ENCODE data around the gene RFWD3. TPM values are rescaled to one million over a fixed set of nuclear protein-coding genes. Genes with fewer than 3 reads are reported as not detected.

RFWD3 gene
- total RNA-seq, 1 experiment from 2014 or later, result 49.8 TPM

- no peak for DNase-seq (ENCODE audit: low read depth)
Measured at GRCh38 chr16:74582970-74583369, 83.7 kb downstream of the RFWD3 start.

GRCh38 chr16:74580833-74581232, 85.8 kb downstream of the RFWD3 start:
- DNase-seq (ENCODE audit: low read depth), result peak; percentile 79

GRCh38 chr16:74578838-74579237, 87.8 kb downstream of the RFWD3 start:
- DNase-seq (ENCODE audit: low read depth), result no peak

GRCh38 chr16:74578433-74578832, 88.2 kb downstream of the RFWD3 start:
- DNase-seq (ENCODE audit: low read depth), result no peak

- DNase-seq (ENCODE audit: low read depth), result peak; percentile 73
Measured at GRCh38 chr16:74577882-74578366, 88.8 kb downstream of the RFWD3 start.

- no peak for DNase-seq (ENCODE audit: low read depth)
Measured at GRCh38 chr16:74575807-74576643, 90.7 kb downstream of the RFWD3 start.

- no peak for DNase-seq (ENCODE audit: low read depth)
Measured at GRCh38 chr16:74575175-74575806, 91.4 kb downstream of the RFWD3 start.

GRCh38 chr16:74574146-74574545, 92.5 kb downstream of the RFWD3 start:
- DNase-seq (ENCODE audit: low read depth), result no peak

GRCh38 chr16:74573622-74574021, 93.1 kb downstream of the RFWD3 start:
- no peak for DNase-seq (ENCODE audit: low read depth)

Other genes with a start within 250 kb of the RFWD3 start
- 0.38 TPM in 1 of 2 replicates, not detected in the other for gene CLEC18B, start 245.4 kb downstream of the RFWD3 start, total RNA-seq (2014; rRNA removed)
- gene GLG1, start 59.8 kb downstream of the RFWD3 start, total RNA-seq (2014; rRNA removed), result 75.9 and 81.7 TPM in 2 replicates
- gene MLKL, start 34.0 kb upstream of the RFWD3 start, total RNA-seq (2014; rRNA removed), result 9.4 and 10.4 TPM in 2 replicates
- 0.06 TPM in 1 of 2 replicates, not detected in the other for gene FA2H, start 107.9 kb upstream of the RFWD3 start, total RNA-seq (2014; rRNA removed)